K562 (cell line): ENCODE results near the gene EML1. TPM values are rescaled to one million over a fixed set of nuclear protein-coding genes. Genes with fewer than 3 reads are reported as not detected.

ENCODE experiments used
- ATAC-seq: fragments of 200-7000 bp; cut with Tn5 transposase; 3 replicates; pipeline ENCODE4 v1.9.1; 2020; ENCODE audit warnings: moderate library complexity
- BruUV-seq: library from RNA; stranded (reverse); fragments of 400-500 nt; replicated peaks from 2 replicates; lab custom pipeline; 2021; lab: Mats Ljungman, UMichigan
- CTCF ChIA-PET: fragments of 300-600 bp; formaldehyde crosslinking; extraction: SDS; loops from one replicate; lab custom pipeline; 2021; ENCODE audit warnings: low intra/inter-chr PET ratio; lab: Yijun Ruan, JAX
- POLR2A ChIA-PET: fragments of 300-600, 350-650 bp; sonication (Branson Sonifier 250); formaldehyde crosslinking; extraction: SDS; loops from one replicate; lab custom pipeline; 2021; ENCODE audit warnings: antibody characterized with exemption, inconsistent platforms; lab: Yijun Ruan, JAX
- DNase-seq, 4 experiments: peaks; one replicate each; pipeline versions ENCODE4 v3.0.0 to v3.0.0-alpha.2; 2011 to 2018; ENCODE audit warnings: low spot score in 3 of 4, mixed read lengths in 3 of 4; ENCODE audit errors: extremely low read depth in 1 of 4
- FAIRE-seq: peaks from 2 replicates; lab custom pipeline; 2011; peaks lifted over from hg19 to GRCh38; lab: Jason Lieb, UNC
- H2AFZ ChIP-seq: 2 replicates; pipeline ENCODE4 v1.6.0; 2011; ENCODE audit warnings: low read depth, low read length, control low read depth, inconsistent platforms
- H3K27ac ChIP-seq: fragments of 200-600 bp; 3 replicates; pipeline ENCODE4 v1.8.0; 2011; ENCODE audit warnings: low read depth, mild to moderate bottlenecking, control low read depth, inconsistent platforms, low read length, moderate library complexity, mixed read lengths; ENCODE audit errors: extremely low read depth
- H3K27me3 ChIP-seq, 2 experiments: fragments of 300-600 bp in 1 of 2; 2 replicates in 1 of 2; 3 replicates in 1 of 2; pipeline versions ENCODE4 v1.6.0 to v1.8.0; 2011; ENCODE audit warnings: inconsistent platforms in 2 of 2, low read length in 2 of 2, mild to moderate bottlenecking in 1 of 2, mixed read lengths in 1 of 2, moderate library complexity in 1 of 2; ENCODE audit not compliant: control insufficient read depth in 2 of 2, insufficient read depth in 2 of 2
- H3K36me3 ChIP-seq: fragments of 300-600 bp; 3 replicates; pipeline ENCODE4 v1.8.0; 2011; ENCODE audit warnings: mild to moderate bottlenecking, low read length, inconsistent platforms; ENCODE audit not compliant: control insufficient read depth, insufficient read depth
- H3K4me1 ChIP-seq, 2 experiments: fragments of 200-600 bp in 1 of 2; replicated peaks in 1 of 2; 2 replicates in 1 of 2; 3 replicates in 1 of 2; pipeline versions ENCODE4 v1.5.1 to v1.8.0; 2011; ENCODE audit warnings: inconsistent platforms in 2 of 2, low read length in 2 of 2, mild to moderate bottlenecking in 1 of 2, mixed read lengths in 1 of 2, moderate library complexity in 1 of 2; ENCODE audit not compliant: control insufficient read depth in 2 of 2, insufficient read depth in 2 of 2
- H3K4me2 ChIP-seq: 2 replicates; pipeline ENCODE4 v1.6.1; 2011; ENCODE audit warnings: low read length, control low read depth, inconsistent platforms, mixed read lengths; ENCODE audit not compliant: insufficient read depth
- H3K4me3 ChIP-seq: fragments of 200-600 bp; sonication (generic), shearing (Covaris generic); 2 replicates; pipeline ENCODE4 v1.5.1; 2016; ENCODE audit warnings: control low read depth, inconsistent platforms
- H3K79me2 ChIP-seq: fragments of 200-600 bp; 3 replicates; pipeline ENCODE4 v1.8.0; 2011; ENCODE audit warnings: low read length, inconsistent platforms; ENCODE audit not compliant: control insufficient read depth, insufficient read depth
- H3K9ac ChIP-seq, 2 experiments: 2 replicates each; pipeline versions ENCODE4 v1.6.0 to v1.6.1; 2011; ENCODE audit warnings: low read depth in 2 of 2, low read length in 2 of 2, control low read depth in 1 of 2, inconsistent platforms in 1 of 2, mild to moderate bottlenecking in 1 of 2, mixed read lengths in 1 of 2; ENCODE audit not compliant: insufficient read depth in 1 of 2
- H3K9me1 ChIP-seq: one replicate; pipeline ENCODE4 v1.6.0; 2011; ENCODE audit warnings: inconsistent platforms, mild to moderate bottlenecking, low read length, moderate library complexity; ENCODE audit not compliant: control insufficient read depth, insufficient read depth
- H3K9me3 ChIP-seq: replicated peaks from 2 replicates; pipeline ENCODE4 v1.5.1; 2011; ENCODE audit warnings: low read depth, low read length, inconsistent platforms; ENCODE audit not compliant: control insufficient read depth, insufficient read depth
- H4K20me1 ChIP-seq: replicated peaks from 2 replicates; pipeline ENCODE4 v1.6.1; 2011; ENCODE audit warnings: low read length, inconsistent platforms, mixed read lengths; ENCODE audit not compliant: control insufficient read depth, insufficient read depth
- CSDE1 ChIP-seq, 2 experiments: fragments of 450-650 bp; IDR thresholded peaks; 2 replicates each; pipeline ENCODE4 v1.6.1; 2016; ENCODE audit warnings: mild to moderate bottlenecking in 1 of 2
- EHMT2 ChIP-seq: fragments of 450-650 bp; IDR thresholded peaks from 2 replicates; pipeline ENCODE4 v1.6.1; 2018; ENCODE audit warnings: antibody characterized with exemption
- LEF1 ChIP-seq: fragments of 450-650 bp; IDR thresholded peaks from 2 replicates; pipeline ENCODE4 v1.6.1; 2016; ENCODE audit warnings: mild to moderate bottlenecking
- NR1H2 ChIP-seq: sonication (generic); formaldehyde crosslinking; IDR thresholded peaks from 2 replicates; pipeline ENCODE4 v1.4.0; 2020; ENCODE audit warnings: mild to moderate bottlenecking, missing genetic modification reagents
- PHF8 ChIP-seq: fragments of 200-600 bp; sonication (generic); IDR thresholded peaks from 2 replicates; pipeline ENCODE4 v1.6.1; 2012; ENCODE audit warnings: mixed run types, mild to moderate bottlenecking, inconsistent platforms, low read length, moderate library complexity, borderline replicate concordance
- RBFOX2 ChIP-seq: fragments of 200-400 bp; formaldehyde crosslinking; IDR thresholded peaks from 2 replicates; pipeline ENCODE4 v1.6.1; 2017; ENCODE audit warnings: low read depth, mild to moderate bottlenecking, low read length, moderate library complexity
- ZNF766 ChIP-seq: fragments of 200-800 bp; sonication (Bioruptor generic); conservative IDR thresholded peaks from 2 replicates; pipeline ENCODE4 v1.6.1; 2016; ENCODE audit warnings: missing genetic modification characterization, missing compliant biosample characterization
- WGBS: fragments of 100-300 bp; shearing (Covaris generic); methylation state at CpG from one replicate; pipeline ENCODE4 v1.1.6; 2016; ENCODE audit warnings: low coverage, mixed read lengths; ENCODE audit not compliant: insufficient coverage; ENCODE audit errors: missing lambda C conversion rate; 5-methylcytosine and 5-hydroxymethylcytosine counted together
- in situ Hi-C: fragments of 300-500 bp; cut with MboI; formaldehyde crosslinking; loops from 4 replicates; pipeline ENCODE4 v1.15.0; 2018; ENCODE audit warnings: inconsistent platforms, mixed read lengths
- intact Hi-C: fragments of 100-400 bp; cut with micrococcal nuclease; formaldehyde crosslinking; loops from 2 replicates; pipeline ENCODE4 v1.14.2; 2022
- polyA plus RNA-seq, 8 experiments: library from polyadenylated mRNA; depleted of rRNA in 4 of 8; stranded (reverse) in 5 of 8; unstranded in 3 of 8; fragments of >200 nt; fragmentation: Nextera tagmentation in 2 of 8; fragmentation: Illumina TruSeq in 1 of 8; extraction: Ambion mirVana in 2 of 8; extraction: Trizol in 1 of 8; gene quantifications; 2 replicates each; pipeline versions ENCODE4 v1.2.1 to v1.2.3, GENCODE V29; 2011 to 2014; ENCODE audit warnings: inconsistent platforms in 1 of 8, missing spikeins in 1 of 8
- total RNA-seq, 7 experiments: library from RNA; depleted of rRNA in 6 of 7; stranded (reverse); fragments of >200 nt in 6 of 7; fragmentation: Illumina TruSeq in 2 of 7; extraction: Trizol in 2 of 7; gene quantifications; 2 replicates each; pipeline versions ENCODE4 v1.2.1 to v1.2.3, GENCODE V29; 2011 to 2021; ENCODE audit warnings: low replicate concordance in 1 of 7
- TF ChIP-seq, protein P1 (sequence below): fragments of 250-450 bp; sonication (Bioruptor Pico); IDR thresholded peaks from 2 replicates; pipeline ENCODE4 v1.8.0; 2022; ENCODE audit warnings: inconsistent platforms, mild to moderate bottlenecking, moderate library complexity, borderline replicate concordance

EML1 gene
- total and polyA plus RNA-seq, 9 of the 15 experiments (the other 6 are each of a cell fraction or from before 2014, with no cell fraction given) = 0.01 to 0.35 (median 0.07) TPM; not detected in 2

DNA sequence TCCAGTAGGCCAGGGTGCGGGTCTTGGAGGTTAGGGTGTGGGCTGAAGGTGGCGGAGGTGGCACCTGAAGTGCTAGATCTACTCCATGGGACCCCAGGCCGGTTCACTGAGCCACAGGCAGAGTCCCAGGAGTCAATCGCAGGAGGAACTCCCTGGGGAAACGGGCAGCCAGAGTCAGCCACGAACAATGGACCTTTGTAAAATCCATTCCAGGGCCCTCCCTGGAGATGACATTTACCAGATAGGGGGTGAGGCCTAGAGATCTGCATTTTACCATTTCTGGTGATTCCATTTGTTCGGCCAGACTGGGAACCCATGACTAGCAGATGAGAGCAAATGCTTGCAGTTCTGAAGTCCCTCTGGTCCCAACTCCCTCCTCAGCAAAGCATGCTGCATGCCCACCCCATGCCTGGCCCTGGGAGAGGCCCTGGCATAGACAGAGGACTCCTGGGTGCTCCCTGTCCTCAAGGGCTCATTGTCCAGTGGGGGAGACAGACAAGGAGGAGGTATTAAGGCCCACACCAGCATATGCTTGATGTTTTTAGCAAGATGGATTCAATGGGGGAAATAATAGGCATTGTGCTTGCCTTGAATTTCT is 115.5 kb downstream of the EML1 start (continued):
- TF ChIP-seq, protein P1, sequence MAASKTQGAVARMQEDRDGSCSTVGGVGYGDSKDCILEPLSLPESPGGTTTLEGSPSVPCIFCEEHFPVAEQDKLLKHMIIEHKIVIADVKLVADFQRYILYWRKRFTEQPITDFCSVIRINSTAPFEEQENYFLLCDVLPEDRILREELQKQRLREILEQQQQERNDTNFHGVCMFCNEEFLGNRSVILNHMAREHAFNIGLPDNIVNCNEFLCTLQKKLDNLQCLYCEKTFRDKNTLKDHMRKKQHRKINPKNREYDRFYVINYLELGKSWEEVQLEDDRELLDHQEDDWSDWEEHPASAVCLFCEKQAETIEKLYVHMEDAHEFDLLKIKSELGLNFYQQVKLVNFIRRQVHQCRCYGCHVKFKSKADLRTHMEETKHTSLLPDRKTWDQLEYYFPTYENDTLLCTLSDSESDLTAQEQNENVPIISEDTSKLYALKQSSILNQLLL (CRISPR knock-in tag) = no peak
- TF ChIP-seq EHMT2 = no peak
- no peak for TF ChIP-seq ZNF766 (CRISPR knock-in tag)
- no peak for TF ChIP-seq LEF1
- TF ChIP-seq RBFOX2 = no peak
- TF ChIP-seq PHF8 = no peak

GRCh38 chr14:99909513-99910064 is 116.4 kb downstream of the EML1 start:
- no peak for DNase-seq
- Histone ChIP-seq H3K9me1 (no peaks in the 10 kb centered on the region), H3K36me3 (no peaks in the 10 kb centered on the region), H3K4me2 (no peak overlapping the region), H3K4me3 (no peak overlapping the region), H3K27ac (no peak overlapping the region), H3K9me3 (no peaks in the 10 kb centered on the region), H3K9ac (no peak overlapping the region; a peak in 1 of 4 replicates), H3K79me2 (no peaks in the 10 kb centered on the region), H4K20me1 (no peaks in the 10 kb centered on the region), H2AFZ (no peak overlapping the region), H3K27me3 (peaks cover 13 to 30% of the 10 kb centered on the region in 2 experiments), H3K4me1 (peaks cover 0 to 4% of the 10 kb centered on the region in 2 experiments; a peak in 2 of 5 replicates)
- 0% methylated on average over 12 of the region's 12 CpGs for WGBS
- intact Hi-C loops = no loop called here
- no peak for FAIRE-seq
- TF ChIP-seq CSDE1 (IDR thresholded peaks at IDR 0.05) = no peak
- no peak for TF ChIP-seq NR1H2 (CRISPR knock-in tag)
- in situ Hi-C loops = no loop called here
- BruUV-seq = no TSS peak
- ChIA-PET CTCF (no interaction called here), POLR2A (interaction anchor here (0.9 kb wide), 1 partner anchor 10 kb away, joined by 4 read pairs; no protein-coding TSS in a partner anchor)
- no peak for ATAC-seq
